Keratinocyte (primary cell): ENCODE results near the gene CDKAL1. TPM values are rescaled to one million over a fixed set of nuclear protein-coding genes. Genes with fewer than 3 reads are reported as not detected.

Source experiments
- DNase-seq: peaks from one replicate; pipeline ENCODE4 v3.0.0-alpha.2; 2011; ENCODE audit warnings: low read depth, missing footprints, low spot score
- FAIRE-seq: peaks from 2 replicates; lab custom pipeline; 2011; peaks lifted over from hg19 to GRCh38; lab: Jason Lieb, UNC
- H2AFZ ChIP-seq: 2 replicates; pipeline ENCODE4 v1.6.0; 2012; ENCODE audit warnings: low read length, control low read depth, inconsistent platforms; ENCODE audit not compliant: control insufficient read depth
- H3K27ac ChIP-seq: 2 replicates; pipeline ENCODE4 v1.5.1; 2011; ENCODE audit warnings: low read length; ENCODE audit not compliant: control insufficient read depth, insufficient read depth
- H3K27me3 ChIP-seq: 3 replicates; pipeline ENCODE4 v1.6.0; 2011; ENCODE audit warnings: low read length; ENCODE audit not compliant: control insufficient read depth, insufficient read depth; ENCODE audit errors: extremely low read depth
- H3K36me3 ChIP-seq, 2 experiments: 2 replicates in 1 of 2; 3 replicates in 1 of 2; pipeline ENCODE4 v1.5.1; 2011; ENCODE audit warnings: low read length in 2 of 2, mild to moderate bottlenecking in 1 of 2; ENCODE audit not compliant: control insufficient read depth in 2 of 2, insufficient read depth in 2 of 2; ENCODE audit errors: extremely low read depth in 1 of 2
- H3K4me1 ChIP-seq: 3 replicates; pipeline ENCODE4 v1.5.1; 2011; ENCODE audit warnings: low read length; ENCODE audit not compliant: control insufficient read depth, insufficient read depth; ENCODE audit errors: extremely low read depth
- H3K4me2 ChIP-seq: 3 replicates; pipeline ENCODE4 v1.6.0; 2011; ENCODE audit warnings: low read depth, low read length; ENCODE audit not compliant: control insufficient read depth, insufficient read depth; ENCODE audit errors: extremely low read depth
- H3K4me3 ChIP-seq, 3 experiments: fragments of 200-600 bp in 1 of 3; sonication (generic) in 1 of 3; 2 replicates in 2 of 3; 3 replicates in 1 of 3; pipeline ENCODE4 v1.5.1; 2011 to 2016; ENCODE audit warnings: low read length in 3 of 3, mild to moderate bottlenecking in 3 of 3, control low read depth in 2 of 3, inconsistent platforms in 1 of 3, low read depth in 1 of 3, mixed read lengths in 1 of 3, mixed run types in 1 of 3, moderate library complexity in 1 of 3; ENCODE audit not compliant: control insufficient read depth in 2 of 3, insufficient read depth in 2 of 3; ENCODE audit errors: extremely low read depth in 1 of 3
- H3K79me2 ChIP-seq: 2 replicates; pipeline ENCODE4 v1.6.0; 2012; ENCODE audit warnings: low read length; ENCODE audit not compliant: control insufficient read depth, insufficient read depth
- H3K9ac ChIP-seq: 3 replicates; pipeline ENCODE4 v1.6.0; 2011; ENCODE audit warnings: low read length; ENCODE audit not compliant: control insufficient read depth, insufficient read depth; ENCODE audit errors: extremely low read depth
- H3K9me1 ChIP-seq: 3 replicates; pipeline ENCODE4 v1.6.0; 2011; ENCODE audit warnings: low read length; ENCODE audit not compliant: control insufficient read depth, insufficient read depth; ENCODE audit errors: extremely low read depth
- H3K9me3 ChIP-seq: 2 replicates; pipeline ENCODE4 v1.5.1; 2012; ENCODE audit warnings: low read depth, low read length; ENCODE audit not compliant: control insufficient read depth
- H4K20me1 ChIP-seq: 3 replicates; pipeline ENCODE4 v1.6.0; 2011; ENCODE audit warnings: low read length; ENCODE audit not compliant: control insufficient read depth, insufficient read depth; ENCODE audit errors: extremely low read depth
- CTCF ChIP-seq, 3 experiments: IDR thresholded peaks in 1 of 3; conservative IDR thresholded peaks in 1 of 3; optimal IDR thresholded peaks in 1 of 3; 2 replicates in 2 of 3; 3 replicates in 1 of 3; pipeline versions ENCODE3 to v1.5.1; 2011; ENCODE audit warnings: low read length in 3 of 3, mild to moderate bottlenecking in 3 of 3, moderate library complexity in 2 of 3, control low read depth in 1 of 3, inconsistent platforms in 1 of 3; ENCODE audit not compliant: insufficient read depth in 2 of 3; ENCODE audit errors: extremely low read depth in 1 of 3
- EZH2 ChIP-seq: IDR thresholded peaks from one replicate; pipeline ENCODE4 v1.6.1; 2012; ENCODE audit warnings: inconsistent platforms, mild to moderate bottlenecking, low read length, moderate library complexity
- dilution Hi-C: fragments of 300-500 bp; cut with MboI; formaldehyde crosslinking; loops from one replicate; pipeline ENCODE4 v1.7.0; 2020; ENCODE audit warnings: low sequenced_read_pairs; ENCODE audit not compliant: extremely low pct_ligation_motif_present
- polyA plus RNA-seq, 5 experiments: library from polyadenylated mRNA; depleted of rRNA in 3 of 5; stranded (reverse) in 3 of 5; stranded (forward) in 1 of 5; unstranded in 1 of 5; fragments of >200 nt; gene quantifications; 1 replicate in 1 of 5; 2 replicates in 3 of 5; 3 replicates in 1 of 5; pipeline versions ENCODE4 v1.2.1 to v1.2.3, GENCODE V29; 2011 to 2012; ENCODE audit warnings: missing spikeins in 2 of 5, low read depth in 1 of 5, low replicate concordance in 1 of 5

The CDKAL1 gene
- polyA plus RNA-seq, 1 donor (not counting 4 experiments of a cell fraction or from before 2014, with no cell fraction given) = 5.6 TPM

- Histone ChIP-seq H2AFZ (no peak overlapping the region), H3K4me1 (no peaks in the 10 kb centered on the region), H3K9me3 (no peaks in the 10 kb centered on the region), H3K9me1 (no peaks in the 10 kb centered on the region), H4K20me1 (no peaks in the 10 kb centered on the region), H3K27me3 (no peaks in the 10 kb centered on the region), H3K36me3 (no peaks in the 10 kb centered on the region), H3K27ac (no peak overlapping the region), H3K9ac (no peak overlapping the region), H3K79me2 (no peaks in the 10 kb centered on the region), H3K4me3 (no peak overlapping the region), H3K4me2 (no peak overlapping the region)
- dilution Hi-C loops = no loop called here
- no peak for DNase-seq
- FAIRE-seq = no peak
- TF ChIP-seq EZH2 (no peak), CTCF (optimal IDR thresholded peaks at IDR 0.05 in 1 of 3, IDR thresholded peaks at IDR 0.05 in 1 of 3, conservative IDR thresholded peaks at IDR 0.05 in 1 of 3; ENCODE audit: extremely low read depth in 1 of 3, insufficient read depth in 2 of 3, low read length in 3 of 3) (no peak)
Observed at GRCh38 chr6:21084656-21085055, 550.4 kb downstream of the CDKAL1 start.

- no peak overlapping the region for H3K27ac ChIP-seq
- H2AFZ ChIP-seq = no peak overlapping the region
- H3K79me2 ChIP-seq = no peaks in the 10 kb centered on the region
- DNase-seq (no peak), FAIRE-seq (no peak)
- no peaks in the 10 kb centered on the region for H3K36me3 ChIP-seq
- no peaks in the 10 kb centered on the region for H3K27me3 ChIP-seq
- dilution Hi-C loops = no loop called here
- no peak overlapping the region for H3K4me2 ChIP-seq
- H4K20me1 ChIP-seq = no peaks in the 10 kb centered on the region
- H3K9me3 ChIP-seq = no peaks in the 10 kb centered on the region
- H3K4me1 ChIP-seq = no peaks in the 10 kb centered on the region
- H3K4me3 ChIP-seq = no peak overlapping the region
- H3K9me1 ChIP-seq = no peaks in the 10 kb centered on the region
- no peak overlapping the region for H3K9ac ChIP-seq
- no peak for TF ChIP-seq CTCF (optimal IDR thresholded peaks at IDR 0.05 in 1 of 3, IDR thresholded peaks at IDR 0.05 in 1 of 3, conservative IDR thresholded peaks at IDR 0.05 in 1 of 3; ENCODE audit: extremely low read depth in 1 of 3, insufficient read depth in 2 of 3, low read length in 3 of 3)
- no peak for TF ChIP-seq EZH2
Observed at GRCh38 chr6:21085211-21085610, 551.0 kb downstream of the CDKAL1 start.
